NCI-H446 treated with DMSO at 0.1 percent for 48 hours (cell line): ENCODE measurements around the gene SSX2IP.
"Not testable (repeated sequence)": the region's sequence is repeated elsewhere in the genome, so short reads cannot be mapped to it uniquely, and the experiment has no call there.

Experiments
- DNase-seq: peaks from one replicate; lab custom pipeline; 2025; lab: John Stamatoyannopoulos, UW

The SSX2IP gene

GRCh38 chr1:84617349-84617748 lies 72.9 kb downstream of the SSX2IP start:
- DNase-seq, result no peak

GRCh38 chr1:84615790-84616189 lies 74.5 kb downstream of the SSX2IP start:
- DNase-seq, result no peak

- DNase-seq, result no peak
These were observed 76.4 kb downstream of the SSX2IP start for GRCh38 chr1:84613887-84614286.

GRCh38 chr1:84613026-84613425 lies 77.2 kb downstream of the SSX2IP start:
- DNase-seq, result no peak

- no peak for DNase-seq
These were observed 78.5 kb downstream of the SSX2IP start for GRCh38 chr1:84611796-84612195.

GRCh38 chr1:84611091-84611490 lies 79.2 kb downstream of the SSX2IP start:
- no peak for DNase-seq

- DNase-seq, result no peak
These were observed 83.3 kb downstream of the SSX2IP start for GRCh38 chr1:84606977-84607376.

GRCh38 chr1:84605157-84605556 lies 85.1 kb downstream of the SSX2IP start:
- no peak for DNase-seq

GRCh38 chr1:84603941-84604830 lies 86.1 kb downstream of the SSX2IP start:
- no peak for DNase-seq

- no peak for DNase-seq
These were observed 87.0 kb downstream of the SSX2IP start for GRCh38 chr1:84603223-84603622.

GRCh38 chr1:84600796-84601195 lies 89.5 kb downstream of the SSX2IP start:
- no peak for DNase-seq

GRCh38 chr1:84598846-84599741 lies 91.2 kb downstream of the SSX2IP start:
- DNase-seq, result no peak

- no peak for DNase-seq
These were observed 91.8 kb downstream of the SSX2IP start for GRCh38 chr1:84598418-84598817.

- no peak for DNase-seq
These were observed 93.2 kb downstream of the SSX2IP start for GRCh38 chr1:84597011-84597410.

- DNase-seq, result not testable (repeated sequence)
These were observed 95.3 kb downstream of the SSX2IP start for GRCh38 chr1:84594959-84595358.
